Measurements from ENCODE around the gene IFI6. TPM values are rescaled to one million over a fixed set of nuclear protein-coding genes. Genes with fewer than 3 reads are reported as not detected.
"Not testable (repeated sequence)": the region's sequence is repeated elsewhere in the genome, so short reads cannot be mapped to it uniquely, and the experiment has no call there.

IFI6 gene
- total RNA-seq, 2 donors from 2014 or later: 25.7 to 26.4 TPM

DNA sequence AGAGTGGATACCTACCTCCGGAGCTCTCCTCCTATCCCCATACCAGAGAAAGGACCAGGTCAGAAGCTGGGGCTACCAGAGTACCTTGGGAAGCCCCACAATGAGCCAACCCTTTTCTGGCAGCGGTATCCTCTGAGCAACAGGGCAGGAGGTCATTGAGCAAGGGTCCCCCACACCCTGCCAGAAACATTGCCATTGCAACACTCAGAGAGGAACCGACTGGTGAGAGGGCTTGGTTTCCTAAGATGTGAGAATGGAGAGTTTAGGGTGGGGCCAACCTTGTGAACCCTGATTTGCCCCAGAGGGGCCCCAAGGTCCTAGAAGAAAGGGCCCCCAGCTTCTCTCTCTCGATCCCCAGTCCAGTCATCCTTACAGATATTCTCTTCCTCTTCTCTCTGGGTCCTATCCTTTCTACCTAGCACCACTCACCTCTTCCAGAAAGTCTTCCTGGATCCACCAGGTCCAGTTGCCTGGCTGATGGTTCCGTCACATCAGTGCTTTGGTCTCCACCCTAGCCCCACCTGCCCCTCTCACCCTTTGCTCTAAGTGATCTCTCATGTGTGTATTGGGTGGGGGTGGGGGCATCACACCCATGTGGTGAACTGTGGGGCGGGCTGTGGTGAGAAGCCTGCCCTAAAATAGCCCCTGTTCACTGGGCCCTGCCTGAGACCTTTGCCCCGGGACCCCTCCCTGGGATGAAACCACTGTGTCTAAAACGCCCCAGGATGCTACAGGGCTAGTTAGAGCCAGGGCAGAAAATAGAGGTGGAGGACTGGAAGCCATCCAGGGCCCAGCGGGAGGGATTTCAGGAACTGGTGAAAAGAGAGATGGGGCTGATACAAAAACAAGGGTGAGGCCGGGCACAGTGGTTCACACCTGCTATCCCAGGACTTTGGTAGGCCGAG lies 45.7 kb downstream of the IFI6 start:
- Mint-ChIP-seq H3K4me3 (peak overlapping the region; percentile 49), H3K4me1 (peaks cover 29% of the 10 kb centered on the region), H3K36me3 (ENCODE audit: low read depth) (no peaks in the 10 kb centered on the region), H3K27ac (no peak overlapping the region), H3K27me3 (no peaks in the 10 kb centered on the region)
- H3K9me3 ChIP-seq (ENCODE audit: control insufficient read depth, low read length, poor library complexity, severe bottlenecking): no peaks in the 10 kb centered on the region
- peak; percentile 46 for ATAC-seq
- DNase-seq: no peak

DNA sequence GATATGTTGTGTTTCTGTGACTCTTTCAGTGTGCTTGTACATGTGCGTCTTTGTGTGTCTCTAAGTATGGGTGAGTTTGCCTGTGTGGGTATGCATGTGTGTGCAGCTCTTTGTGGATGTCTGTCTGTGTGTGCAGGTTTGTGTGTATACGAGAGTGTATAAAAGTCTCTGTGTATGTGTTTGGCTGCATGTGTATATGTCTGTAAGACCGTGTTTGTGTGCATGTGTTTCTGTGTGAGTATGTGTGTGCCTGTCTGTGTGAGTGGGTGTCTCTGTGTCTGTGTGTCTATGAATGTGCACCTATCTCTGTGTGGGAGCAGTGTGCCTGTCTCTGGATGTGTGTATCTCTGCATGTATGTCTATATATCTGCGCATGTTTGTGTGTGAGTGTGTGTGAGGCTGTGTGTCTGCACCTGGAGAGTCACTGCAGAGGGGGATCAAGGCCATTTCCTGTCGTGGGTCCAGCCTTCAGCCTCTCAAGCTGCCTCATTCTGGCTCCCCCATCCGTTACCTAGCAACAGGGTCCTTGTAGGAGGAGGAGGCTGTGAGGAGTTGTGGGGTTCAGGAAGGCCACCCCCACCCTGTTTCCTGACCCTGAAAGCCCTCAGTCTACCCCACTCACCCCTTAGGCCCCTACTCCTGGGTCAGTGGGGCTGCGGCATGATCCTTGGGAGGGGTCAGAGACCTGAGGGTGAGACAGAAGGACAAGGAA lies 47.4 kb downstream of the IFI6 start:
- H3K27ac Mint-ChIP-seq: no peak overlapping the region
- H3K36me3 Mint-ChIP-seq (ENCODE audit: low read depth): no peaks in the 10 kb centered on the region
- ATAC-seq (no peak), DNase-seq (no peak)
- H3K9me3 ChIP-seq (ENCODE audit: control insufficient read depth, low read length, poor library complexity, severe bottlenecking): no peaks in the 10 kb centered on the region
- no peaks in the 10 kb centered on the region for H3K27me3 Mint-ChIP-seq
- H3K4me3 Mint-ChIP-seq: no peak overlapping the region
- peaks cover 23% of the 10 kb centered on the region for H3K4me1 Mint-ChIP-seq

DNA sequence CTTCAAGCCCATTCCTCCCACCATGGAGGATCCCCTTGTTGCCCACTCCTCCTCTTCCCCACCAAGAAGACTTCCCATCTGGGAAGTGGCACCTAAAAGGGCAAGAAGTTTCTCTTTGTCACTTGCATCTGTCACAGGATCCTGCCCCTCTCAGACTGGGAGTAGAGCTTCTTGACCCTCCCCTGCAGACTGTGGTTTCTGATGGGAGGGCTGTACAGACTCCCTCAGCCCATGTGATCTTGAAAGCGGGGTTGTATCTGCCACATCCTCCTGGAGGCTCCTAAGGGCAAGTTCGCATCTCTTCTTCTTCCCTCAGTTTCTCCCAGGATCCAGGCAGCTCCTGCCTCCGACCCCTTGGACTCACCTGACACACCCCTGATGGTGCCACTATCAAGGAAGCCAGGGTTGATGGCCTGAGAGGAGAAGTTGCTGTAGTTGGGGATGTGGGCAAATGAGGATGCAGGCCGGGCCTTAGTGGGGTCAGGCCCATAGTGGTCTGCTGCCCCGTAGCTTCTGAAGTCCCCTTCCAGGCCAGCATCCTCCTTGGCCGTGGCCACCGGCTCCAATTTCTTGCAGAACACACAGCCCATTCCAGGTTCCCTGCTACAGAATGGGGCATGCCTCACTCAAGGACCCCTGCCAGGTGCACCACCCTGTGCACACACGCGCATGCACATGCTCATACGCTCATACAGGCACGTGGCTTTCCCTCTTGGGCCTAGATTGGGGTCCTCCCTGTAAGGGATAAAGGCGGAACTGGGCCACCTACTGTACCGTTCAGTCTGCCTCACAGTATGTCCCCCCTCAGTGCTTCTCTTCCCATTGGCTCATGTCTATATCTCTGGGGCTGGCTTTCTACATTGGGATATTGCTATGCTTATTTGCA lies 48.4 kb downstream of the IFI6 start:
- no peaks in the 10 kb centered on the region for H3K36me3 Mint-ChIP-seq (ENCODE audit: low read depth)
- H3K27me3 Mint-ChIP-seq: no peaks in the 10 kb centered on the region
- DNase-seq: no peak
- H3K4me1 Mint-ChIP-seq: peaks cover 20% of the 10 kb centered on the region
- H3K27ac Mint-ChIP-seq: no peak overlapping the region
- ATAC-seq: no peak
- H3K9me3 ChIP-seq (ENCODE audit: control insufficient read depth, low read length, poor library complexity, severe bottlenecking): no peaks in the 10 kb centered on the region
- no peak overlapping the region for H3K4me3 Mint-ChIP-seq

DNA sequence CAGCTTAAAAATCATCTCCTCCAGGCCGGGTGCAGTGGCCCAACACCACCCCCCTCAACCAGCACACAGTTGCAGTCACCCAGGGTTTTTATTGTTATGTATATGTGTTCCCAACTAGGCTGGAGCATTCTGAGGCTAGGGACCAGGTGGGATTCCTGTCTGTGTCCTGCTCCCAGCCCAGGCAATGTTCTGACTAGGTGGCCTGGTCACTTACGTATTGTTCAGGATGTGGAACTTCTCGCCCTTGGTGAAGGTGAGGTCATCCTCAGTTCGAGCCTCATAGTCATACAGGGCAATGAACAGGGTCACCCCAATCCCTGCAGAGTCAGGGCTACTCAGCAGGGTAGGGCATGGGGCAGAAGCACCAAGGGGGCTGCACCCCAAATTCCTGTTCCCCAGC lies 49.2 kb downstream of the IFI6 start:
- DNase-seq: no peak
- no peaks in the 10 kb centered on the region for H3K9me3 ChIP-seq (ENCODE audit: control insufficient read depth, low read length, poor library complexity, severe bottlenecking)
- H3K36me3 Mint-ChIP-seq (ENCODE audit: low read depth): no peaks in the 10 kb centered on the region
- H3K27ac Mint-ChIP-seq: no peak overlapping the region
- H3K4me3 Mint-ChIP-seq: no peak overlapping the region
- peaks cover 23% of the 10 kb centered on the region for H3K4me1 Mint-ChIP-seq
- no peak for ATAC-seq
- no peaks in the 10 kb centered on the region for H3K27me3 Mint-ChIP-seq

DNA sequence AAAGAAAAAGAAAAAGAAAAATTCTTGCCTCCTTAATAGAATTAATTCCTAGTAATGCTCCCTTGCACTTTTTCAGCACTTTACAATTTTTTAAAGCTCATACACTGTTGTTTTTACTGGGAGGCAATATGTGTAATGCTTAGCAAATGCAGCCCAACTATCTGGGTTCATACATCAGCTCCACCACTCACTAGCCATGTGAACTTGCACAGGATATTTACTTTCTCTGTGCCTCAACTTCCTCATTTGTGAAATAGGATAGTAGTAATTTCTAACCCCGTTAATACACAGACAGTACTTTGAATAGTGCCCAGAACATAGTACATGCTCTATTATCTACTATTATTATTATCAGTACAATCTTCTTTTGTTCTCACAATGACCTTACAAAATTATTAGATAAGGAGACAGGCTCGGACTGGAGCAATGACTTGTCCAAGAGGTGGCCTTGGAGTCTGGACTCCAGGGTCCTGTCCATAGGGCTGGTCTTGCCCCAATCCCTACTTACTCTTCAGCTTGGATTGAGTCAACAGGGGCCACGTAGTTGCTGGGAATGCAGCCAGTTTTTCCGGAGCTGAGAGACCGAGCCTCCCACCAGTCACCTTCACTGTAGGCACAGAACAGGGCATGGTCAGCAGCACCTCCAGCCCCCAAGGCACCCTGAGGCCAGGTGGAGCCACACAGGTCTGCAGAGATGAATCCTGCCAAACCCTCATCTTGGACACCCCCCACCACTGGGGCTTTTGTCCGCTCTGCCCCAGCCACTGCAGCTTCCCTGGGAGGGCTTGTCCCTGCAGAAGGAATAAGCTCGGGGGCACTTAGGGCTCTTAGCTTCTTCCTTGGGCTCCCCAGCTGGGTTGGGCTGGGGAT lies 50.7 kb downstream of the IFI6 start:
- ATAC-seq: no peak
- Mint-ChIP-seq H3K27ac (no peak overlapping the region), H3K27me3 (no peaks in the 10 kb centered on the region), H3K4me1 (peaks cover 36% of the 10 kb centered on the region), H3K36me3 (ENCODE audit: low read depth) (no peaks in the 10 kb centered on the region), H3K4me3 (no peak overlapping the region)
- no peaks in the 10 kb centered on the region for H3K9me3 ChIP-seq (ENCODE audit: control insufficient read depth, low read length, poor library complexity, severe bottlenecking)
- DNase-seq: no peak

DNA sequence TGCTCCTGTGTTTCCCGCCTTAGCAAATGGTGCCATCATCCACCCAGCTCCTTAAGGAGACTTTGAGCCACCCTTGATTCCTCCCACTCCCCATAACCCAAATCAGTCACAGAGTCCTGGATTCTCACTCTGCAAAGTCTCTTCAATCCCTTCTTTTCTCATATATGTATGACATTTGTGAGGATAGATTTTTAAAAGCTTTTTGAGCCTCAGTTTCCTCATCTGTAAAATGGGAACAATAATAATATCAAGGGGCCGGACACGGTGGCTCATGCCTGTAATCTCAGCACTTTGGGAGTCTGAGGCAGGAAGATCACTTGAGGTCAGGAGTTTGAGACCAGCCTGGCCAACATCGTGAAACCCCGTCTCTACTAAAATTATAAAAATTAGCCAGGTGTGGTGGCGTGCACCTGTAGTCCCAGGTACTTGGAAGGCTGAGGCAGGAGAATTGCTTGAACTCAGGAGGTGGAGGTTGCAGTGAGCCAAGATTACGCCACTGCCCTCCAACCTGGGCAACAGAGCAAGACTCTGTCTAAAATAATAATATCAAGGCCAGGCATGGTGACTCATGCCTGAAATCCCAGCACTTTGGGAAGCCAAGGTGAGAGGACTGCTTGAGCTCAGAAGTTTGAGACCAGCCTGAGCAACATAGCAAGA lies 52.1 kb downstream of the IFI6 start:
- peaks cover 35% of the 10 kb centered on the region for H3K4me1 Mint-ChIP-seq
- not testable (repeated sequence) for H3K27ac Mint-ChIP-seq; H3K36me3 Mint-ChIP-seq (ENCODE audit: low read depth); H3K9me3 ChIP-seq (ENCODE audit: control insufficient read depth, low read length, poor library complexity, severe bottlenecking); DNase-seq; ATAC-seq; H3K27me3 Mint-ChIP-seq
- peak overlapping the region; percentile 41 for H3K4me3 Mint-ChIP-seq

DNA sequence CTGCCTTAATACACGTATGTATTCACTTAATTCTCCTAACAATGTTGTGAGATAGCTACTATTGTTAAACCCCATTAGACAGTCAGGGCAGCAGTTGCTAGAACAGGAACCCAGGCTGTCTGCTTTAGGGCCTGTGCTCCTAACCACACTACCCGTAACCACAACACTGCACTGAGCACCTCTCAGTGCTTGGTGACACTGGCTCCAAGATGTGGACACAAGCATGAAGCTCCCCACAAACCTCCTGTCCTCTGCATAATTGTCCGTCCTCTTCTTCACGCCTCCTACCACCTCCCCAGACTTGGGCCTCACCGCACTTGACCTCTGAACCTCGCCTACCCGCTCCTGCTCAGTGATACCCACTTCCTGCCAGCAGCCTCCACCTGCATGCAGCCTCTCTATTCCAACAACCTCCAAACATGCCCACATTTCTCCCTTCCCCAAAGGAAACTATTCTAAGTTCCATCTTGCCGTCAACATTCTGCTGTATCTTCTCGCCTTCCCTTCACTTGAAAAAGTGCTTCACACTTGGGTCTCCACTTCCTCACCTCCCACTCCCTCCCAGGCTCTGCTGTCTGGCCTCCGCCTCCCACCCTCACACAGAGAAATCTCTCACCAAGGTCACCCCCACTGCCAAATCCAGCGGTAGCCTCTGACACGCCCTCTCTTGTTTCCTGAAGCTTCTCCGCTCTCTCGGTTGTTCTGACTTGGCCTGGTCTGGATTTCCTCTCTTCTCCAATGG lies 53.5 kb downstream of the IFI6 start:
- Mint-ChIP-seq H3K4me3 (peak overlapping the region; percentile 57), H3K36me3 (ENCODE audit: low read depth) (no peaks in the 10 kb centered on the region), H3K27me3 (no peaks in the 10 kb centered on the region), H3K27ac (peak overlapping the region; percentile 95), H3K4me1 (peaks cover 42% of the 10 kb centered on the region)
- no peaks in the 10 kb centered on the region for H3K9me3 ChIP-seq (ENCODE audit: control insufficient read depth, low read length, poor library complexity, severe bottlenecking)
- DNase-seq (no peak), ATAC-seq (peak; percentile 99)

- Mint-ChIP-seq H3K27ac (peak overlapping the region; percentile 95), H3K27me3 (no peaks in the 10 kb centered on the region), H3K4me3 (peak overlapping the region; percentile 62), H3K36me3 (ENCODE audit: low read depth) (no peaks in the 10 kb centered on the region), H3K4me1 (peaks cover 41% of the 10 kb centered on the region)
- DNase-seq (no peak), ATAC-seq (no peak)
- no peaks in the 10 kb centered on the region for H3K9me3 ChIP-seq (ENCODE audit: control insufficient read depth, low read length, poor library complexity, severe bottlenecking)
These were observed 54.6 kb downstream of the IFI6 start for GRCh38 chr1:27617420-27617819.

DNA sequence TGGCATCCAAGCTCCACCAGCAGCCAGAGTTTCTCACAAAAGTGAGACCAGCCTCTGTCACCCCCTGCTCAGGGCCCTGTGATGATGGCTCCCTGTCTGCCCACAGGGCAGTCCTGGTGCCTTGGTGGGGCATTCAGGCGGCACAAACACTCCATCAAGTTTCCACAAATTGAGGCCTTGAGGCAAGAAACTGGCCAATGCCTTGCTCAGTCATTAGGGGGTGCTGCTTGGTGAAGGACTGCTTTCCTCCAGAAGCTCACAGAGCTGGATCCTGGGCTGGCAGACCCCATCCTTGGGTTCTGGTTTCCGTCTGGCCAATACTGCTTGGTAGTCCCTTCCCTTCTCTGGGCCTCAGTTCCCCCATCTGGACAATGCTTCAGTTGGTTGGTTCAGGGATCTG lies 55.6 kb downstream of the IFI6 start:
- ATAC-seq: no peak
- Mint-ChIP-seq H3K27me3 (no peaks in the 10 kb centered on the region), H3K4me1 (peaks cover 46% of the 10 kb centered on the region), H3K4me3 (no peak overlapping the region), H3K36me3 (ENCODE audit: low read depth) (no peaks in the 10 kb centered on the region), H3K27ac (peak overlapping the region; percentile 95)
- no peak for DNase-seq
- no peaks in the 10 kb centered on the region for H3K9me3 ChIP-seq (ENCODE audit: control insufficient read depth, low read length, poor library complexity, severe bottlenecking)
